ENCODE data around the gene FAM83C. TPM values are rescaled to one million over a fixed set of nuclear protein-coding genes. Genes with fewer than 3 reads are reported as not detected.

FAM83C gene
- total RNA-seq, 1 experiment from 2014 or later = not detected

GRCh38 chr20:35339636-35340035 is 47.4 kb upstream of the FAM83C start:
- TF ChIP-seq EZH2 (IDR thresholded peaks at IDR 0.05; ENCODE audit: borderline replicate concordance, low read depth, low read length, poor library complexity, severe bottlenecking) (no peak), CTCF (conservative IDR thresholded peaks at IDR 0.05; ENCODE audit: low read depth, low read length) (no peak)
- CTCF ChIA-PET = no interaction called here
- H3K27ac ChIP-seq (ENCODE audit: low read depth, low read length, poor library complexity, severe bottlenecking) = no peak overlapping the region

DNA sequence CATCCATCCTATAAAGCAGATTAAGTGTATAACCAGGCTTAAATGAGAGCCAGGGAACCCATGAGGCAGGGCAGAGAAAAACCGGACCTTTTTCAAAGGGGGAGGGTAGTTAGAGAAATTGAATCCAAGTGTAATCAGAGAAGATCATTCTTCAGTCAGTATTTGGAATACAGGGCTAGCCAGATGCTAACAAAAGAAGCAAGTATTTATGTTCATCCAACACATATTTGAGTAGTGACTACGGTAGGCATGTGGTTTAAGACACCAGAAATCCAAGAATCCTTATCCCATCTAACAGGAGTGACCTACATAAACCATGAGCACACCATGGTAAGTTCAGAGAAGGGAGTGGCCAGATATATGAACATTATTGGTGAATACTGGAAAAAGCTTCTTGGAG is 46.8 kb upstream of the FAM83C start:
- ChIA-PET CTCF (no interaction called here), POLR2A (ENCODE audit: low non-redundant PET) (no interaction called here)
- Histone ChIP-seq H3K36me3 (ENCODE audit: insufficient read depth, low read length, poor library complexity, severe bottlenecking) (peaks cover 5% of the 10 kb centered on the region), H3K4me1 (ENCODE audit: insufficient read depth, low read length, poor library complexity, severe bottlenecking) (no peaks in the 10 kb centered on the region), H3K9me3 (ENCODE audit: low read depth, low read length, poor library complexity, severe bottlenecking) (no peaks in the 10 kb centered on the region), H3K27ac (ENCODE audit: low read depth, low read length, poor library complexity, severe bottlenecking) (no peak overlapping the region), H3K4me3 (ENCODE audit: low read depth, low read length, poor library complexity, severe bottlenecking) (no peak overlapping the region), H3K27me3 (replicated peaks; ENCODE audit: insufficient read depth, low read depth, low read length, poor library complexity) (no peaks in the 10 kb centered on the region)
- no peak for TF ChIP-seq CTCF (conservative IDR thresholded peaks at IDR 0.05; ENCODE audit: low read depth, low read length)
- no peak for TF ChIP-seq EZH2 (IDR thresholded peaks at IDR 0.05; ENCODE audit: borderline replicate concordance, low read depth, low read length, poor library complexity, severe bottlenecking)
- no peak for DNase-seq (ENCODE audit: low spot score)
- intact Hi-C loops (cut with micrococcal nuclease; ENCODE audit: unreplicated experiment) = no loop called here
- BruUV-seq (replicated peaks) = no TSS peak

More at GRCh38 chr20:35339636-35340035, 47.4 kb upstream of the FAM83C start:
- BruUV-seq (replicated peaks) = no TSS peak
- no peak overlapping the region for H3K4me3 ChIP-seq (ENCODE audit: low read depth, low read length, poor library complexity, severe bottlenecking)
- H3K4me1 ChIP-seq (ENCODE audit: insufficient read depth, low read length, poor library complexity, severe bottlenecking) = no peaks in the 10 kb centered on the region
- DNase-seq (ENCODE audit: low spot score) = no peak
- H3K36me3 ChIP-seq (ENCODE audit: insufficient read depth, low read length, poor library complexity, severe bottlenecking) = peaks cover 6% of the 10 kb centered on the region
- intact Hi-C loops (cut with micrococcal nuclease; ENCODE audit: unreplicated experiment) = no loop called here
- no peaks in the 10 kb centered on the region for H3K27me3 ChIP-seq (replicated peaks; ENCODE audit: insufficient read depth, low read depth, low read length, poor library complexity)
- POLR2A ChIA-PET (ENCODE audit: low non-redundant PET) = no interaction called here
- H3K9me3 ChIP-seq (ENCODE audit: low read depth, low read length, poor library complexity, severe bottlenecking) = no peaks in the 10 kb centered on the region

DNA sequence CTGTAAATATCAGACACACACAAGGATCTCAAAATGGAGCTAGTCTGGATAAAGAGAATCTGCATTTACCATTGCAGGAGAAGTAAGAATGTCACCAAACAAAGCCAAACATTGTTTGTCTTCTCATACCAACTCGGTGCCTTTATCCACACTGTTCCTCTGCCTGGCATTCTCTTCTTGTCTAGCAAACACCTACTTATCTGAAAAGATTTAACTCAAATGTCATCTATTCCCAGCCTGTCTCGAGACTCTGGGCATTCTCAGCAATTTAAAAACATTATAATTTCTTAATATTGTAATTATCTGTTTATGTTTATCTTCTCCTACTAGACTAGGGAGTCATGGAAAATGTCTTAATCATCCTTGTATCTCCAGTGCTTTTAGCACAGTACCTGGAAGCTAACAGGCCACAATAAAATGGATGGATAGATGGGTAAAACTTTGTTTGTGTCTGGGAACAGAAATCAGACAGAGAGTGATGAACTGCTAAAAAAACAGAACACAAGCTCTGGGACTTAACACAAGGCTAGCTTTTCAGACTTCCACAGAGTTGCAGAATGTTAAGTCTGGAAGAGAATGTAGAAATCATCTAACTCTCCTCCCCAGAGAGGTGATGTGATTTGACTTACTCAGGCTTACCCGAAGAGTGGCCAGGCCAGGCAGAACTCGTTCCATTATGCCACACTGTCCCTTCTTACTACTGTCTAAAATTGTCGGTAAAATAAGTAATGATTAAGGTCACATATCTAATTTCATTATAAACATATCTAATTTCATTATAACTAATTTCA is 42.3 kb upstream of the FAM83C start:
- BruUV-seq (replicated peaks) = no TSS peak
- Histone ChIP-seq H3K36me3 (ENCODE audit: insufficient read depth, low read length, poor library complexity, severe bottlenecking) (no peaks in the 10 kb centered on the region), H3K27me3 (replicated peaks; ENCODE audit: insufficient read depth, low read depth, low read length, poor library complexity) (no peaks in the 10 kb centered on the region), H3K9me3 (ENCODE audit: low read depth, low read length, poor library complexity, severe bottlenecking) (no peaks in the 10 kb centered on the region), H3K4me3 (ENCODE audit: low read depth, low read length, poor library complexity, severe bottlenecking) (no peak overlapping the region), H3K4me1 (ENCODE audit: insufficient read depth, low read length, poor library complexity, severe bottlenecking) (no peaks in the 10 kb centered on the region), H3K27ac (ENCODE audit: low read depth, low read length, poor library complexity, severe bottlenecking) (no peak overlapping the region)
- no peak for TF ChIP-seq CTCF (conservative IDR thresholded peaks at IDR 0.05; ENCODE audit: low read depth, low read length)
- intact Hi-C loops (cut with micrococcal nuclease; ENCODE audit: unreplicated experiment) = no loop called here
- POLR2A ChIA-PET (ENCODE audit: low non-redundant PET) = interaction anchor here (0.6 kb wide), 1 partner anchor 12 kb away, joined by 3 read pairs; no protein-coding TSS in a partner anchor
- DNase-seq (ENCODE audit: low spot score) = no peak
- CTCF ChIA-PET = no interaction called here

Measured in A673 (cell line).